GM19395 (cell line): ENCODE results near the gene ARL5C.
"Not testable (repeated sequence)": the region's sequence is repeated elsewhere in the genome, so short reads cannot be mapped to it uniquely, and the experiment has no call there.

ENCODE experiments used
- ATAC-seq: cut with Tn5 transposase; IDR thresholded peaks from one replicate; pipeline ENCODE4 v1.9.1; 2021; ENCODE audit warnings: mild to moderate bottlenecking, moderate library complexity; ENCODE audit not compliant: unreplicated experiment

The ARL5C gene

GRCh38 chr17:39141915-39142664, 23.9 kb downstream of the ARL5C start:
- no peak for ATAC-seq

- ATAC-seq: no peak
Observed at GRCh38 chr17:39141294-39141693, 24.7 kb downstream of the ARL5C start.

- ATAC-seq: no peak
Observed at GRCh38 chr17:39139561-39139960, 26.4 kb downstream of the ARL5C start.

GRCh38 chr17:39139161-39139511, 26.8 kb downstream of the ARL5C start:
- no peak for ATAC-seq

- no peak for ATAC-seq
Observed at GRCh38 chr17:39138431-39139160, 27.4 kb downstream of the ARL5C start.

GRCh38 chr17:39134878-39135277, 31.1 kb downstream of the ARL5C start:
- no peak for ATAC-seq

GRCh38 chr17:39132192-39132610, 33.8 kb downstream of the ARL5C start:
- no peak for ATAC-seq

GRCh38 chr17:39131616-39132015, 34.3 kb downstream of the ARL5C start:
- ATAC-seq: no peak

GRCh38 chr17:39130205-39130604, 35.8 kb downstream of the ARL5C start:
- no peak for ATAC-seq

GRCh38 chr17:39129544-39129943, 36.4 kb downstream of the ARL5C start:
- ATAC-seq: not testable (repeated sequence)

- no peak for ATAC-seq
Observed at GRCh38 chr17:39126436-39126835, 39.5 kb downstream of the ARL5C start.

- no peak for ATAC-seq
Observed at GRCh38 chr17:39125143-39125875, 40.7 kb downstream of the ARL5C start.

- no peak for ATAC-seq
Observed at GRCh38 chr17:39123627-39124026, 42.3 kb downstream of the ARL5C start.

GRCh38 chr17:39122991-39123390, 43.0 kb downstream of the ARL5C start:
- ATAC-seq: no peak

- ATAC-seq: not testable (repeated sequence)
Observed at GRCh38 chr17:39121919-39122318, 44.0 kb downstream of the ARL5C start.

GRCh38 chr17:39118674-39119419, 47.1 kb downstream of the ARL5C start:
- peak; percentile 63 for ATAC-seq

GRCh38 chr17:39116224-39116623, 49.7 kb downstream of the ARL5C start:
- ATAC-seq: no peak

- ATAC-seq: no peak
Observed at GRCh38 chr17:39115135-39115534, 50.8 kb downstream of the ARL5C start.

GRCh38 chr17:39114723-39115122, 51.2 kb downstream of the ARL5C start:
- ATAC-seq: no peak

GRCh38 chr17:39113871-39114270, 52.1 kb downstream of the ARL5C start:
- no peak for ATAC-seq
